ENCODE results near the gene ATP11B.
"Not testable (repeated sequence)": the region's sequence is repeated elsewhere in the genome, so short reads cannot be mapped to it uniquely, and the experiment has no call there.

The ATP11B gene

DNA sequence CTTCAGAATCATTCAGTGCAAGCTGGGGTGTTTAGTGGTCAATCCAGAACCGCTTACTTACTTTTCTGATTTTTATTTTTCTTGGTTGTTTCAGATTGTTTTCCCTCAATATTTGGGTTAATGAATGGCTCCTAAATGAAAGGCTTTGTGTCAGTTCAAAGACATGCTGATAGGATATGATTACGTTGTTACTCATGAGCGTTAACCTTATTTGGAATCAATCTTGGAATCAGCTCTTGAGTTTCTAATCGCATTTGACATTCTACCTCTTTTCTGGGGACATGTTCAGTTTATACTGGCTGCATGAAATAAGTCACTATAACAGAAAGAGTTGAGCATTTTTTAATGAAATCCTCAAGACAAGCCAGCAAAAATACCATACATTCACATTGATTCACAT, 50.2 kb downstream of the ATP11B start:
- no peak for DNase-seq

DNA sequence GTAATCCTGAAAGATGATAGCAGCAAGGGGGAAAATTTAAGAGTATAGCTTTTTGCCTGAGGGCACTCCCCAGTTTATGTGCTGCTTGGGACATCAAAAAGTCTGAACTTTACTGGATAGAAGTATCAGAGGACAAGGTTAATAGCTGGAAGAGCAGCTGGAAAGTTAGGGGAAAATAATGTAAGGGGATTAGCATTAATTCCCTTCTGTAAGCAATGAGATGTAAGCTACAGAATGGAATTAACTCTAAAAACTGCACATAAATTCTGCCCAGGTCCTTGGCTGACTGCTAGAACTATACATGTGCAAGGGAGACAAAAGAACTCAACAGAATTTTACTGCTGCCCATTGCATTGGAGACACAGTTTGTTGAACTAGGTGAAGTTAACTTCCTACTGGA, 55.6 kb downstream of the ATP11B start:
- no peak for DNase-seq

DNA sequence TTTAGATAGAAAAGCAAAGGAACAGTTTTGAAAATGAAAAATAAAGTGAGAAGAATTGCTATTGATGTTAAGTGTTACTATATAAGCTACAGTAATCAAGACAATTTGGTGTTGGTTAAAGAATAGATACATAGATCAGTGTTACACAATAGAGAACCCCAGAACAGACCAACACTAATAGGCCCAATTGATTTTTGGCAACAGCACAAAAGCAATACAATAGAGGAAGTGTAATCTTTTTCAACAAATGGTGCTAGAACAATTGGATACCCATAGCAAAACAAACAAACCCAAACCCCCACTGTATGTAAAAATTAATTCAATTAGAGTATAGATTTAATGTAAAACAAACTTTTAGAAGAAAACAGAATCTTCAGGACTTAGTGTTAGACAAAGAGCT, 61.8 kb downstream of the ATP11B start:
- no peak for DNase-seq

DNA sequence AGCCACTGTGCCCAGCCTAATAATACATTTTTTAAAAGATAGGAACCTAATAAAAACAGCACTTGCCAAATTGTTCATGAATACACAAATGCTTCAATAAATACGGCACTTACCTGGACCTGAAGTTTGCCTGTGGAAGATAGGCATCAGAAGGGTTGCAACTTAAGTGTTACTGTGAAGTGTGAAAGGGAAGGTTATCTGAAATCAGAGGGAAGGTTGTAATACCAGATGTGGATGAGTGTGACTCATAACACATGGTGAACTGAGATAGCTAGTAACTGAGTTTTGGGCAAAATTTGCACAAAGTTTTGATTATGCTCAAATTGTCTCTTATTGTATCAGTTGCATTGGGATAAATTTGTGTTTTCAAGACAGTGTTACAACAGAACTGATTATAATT, 68.0 kb downstream of the ATP11B start:
- DNase-seq: no peak

DNA sequence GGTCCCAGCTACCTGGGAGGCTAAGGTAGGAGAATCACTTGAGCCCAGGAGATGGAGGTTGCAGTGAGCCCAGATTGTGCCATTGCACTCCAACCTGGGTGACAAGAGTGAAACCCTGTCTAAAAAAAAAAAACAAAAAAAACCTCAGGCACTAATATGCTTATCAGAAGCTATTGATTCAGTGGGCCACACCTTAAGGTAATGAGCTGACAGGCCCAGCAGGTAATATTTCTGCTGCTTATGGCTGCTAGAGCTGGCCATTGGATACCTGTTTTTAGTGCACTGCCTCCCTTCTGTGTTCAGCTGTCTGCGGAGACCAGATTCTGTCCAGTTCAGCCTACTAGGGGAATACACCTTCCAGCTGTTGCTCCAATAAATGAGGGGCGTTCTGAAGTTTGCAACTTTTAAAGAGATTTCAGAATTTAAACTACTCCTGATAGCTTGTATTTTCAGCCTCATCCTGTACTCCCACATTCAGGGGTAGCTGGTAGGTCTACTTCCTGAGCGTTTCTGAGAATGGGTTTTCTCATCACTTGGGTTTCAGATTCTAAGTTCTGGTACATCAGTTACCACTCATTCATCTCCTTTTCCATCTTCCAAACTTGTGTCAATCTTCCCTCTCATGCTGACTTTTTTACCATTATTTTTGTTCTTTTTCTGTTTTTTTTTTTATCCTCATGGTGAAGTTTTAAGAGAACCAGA, 69.0 kb downstream of the ATP11B start:
- no peak for DNase-seq

DNA sequence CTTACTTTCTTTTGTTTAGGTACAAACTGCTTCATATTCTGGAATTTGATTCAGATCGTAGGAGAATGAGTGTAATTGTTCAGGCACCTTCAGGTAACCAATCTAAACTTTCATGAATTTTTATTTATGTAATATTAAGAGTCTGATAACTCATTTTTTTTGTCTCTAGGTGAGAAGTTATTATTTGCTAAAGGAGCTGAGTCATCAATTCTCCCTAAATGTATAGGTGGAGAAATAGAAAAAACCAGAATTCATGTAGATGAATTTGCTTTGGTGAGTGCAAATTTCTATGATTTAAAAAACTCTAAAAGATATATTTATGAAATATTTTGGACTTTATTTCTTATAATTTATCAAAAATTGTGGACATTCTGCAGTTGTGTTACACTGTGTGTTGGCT, 75.8 kb downstream of the ATP11B start:
- no peak for DNase-seq

DNA sequence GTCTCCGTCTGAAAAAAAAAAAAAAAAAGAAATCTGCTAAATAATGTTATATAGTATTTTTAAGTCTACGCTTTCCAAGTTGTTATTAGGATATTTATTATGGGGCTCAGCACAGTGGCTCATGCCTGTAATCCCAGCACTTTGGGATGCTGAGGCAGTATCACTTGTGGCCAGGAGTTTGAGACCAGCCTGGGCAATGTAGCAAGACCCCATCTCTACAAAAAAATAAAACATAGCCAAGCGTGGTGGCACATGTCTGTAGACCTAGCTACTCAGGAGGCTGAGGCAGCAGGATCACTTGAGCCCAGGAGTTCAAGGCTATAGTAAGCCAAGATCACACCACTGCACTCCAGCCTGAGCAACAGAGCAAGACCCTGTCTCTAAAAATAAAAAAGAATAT, 77.6 kb downstream of the ATP11B start:
- not testable (repeated sequence) for DNase-seq

DNA sequence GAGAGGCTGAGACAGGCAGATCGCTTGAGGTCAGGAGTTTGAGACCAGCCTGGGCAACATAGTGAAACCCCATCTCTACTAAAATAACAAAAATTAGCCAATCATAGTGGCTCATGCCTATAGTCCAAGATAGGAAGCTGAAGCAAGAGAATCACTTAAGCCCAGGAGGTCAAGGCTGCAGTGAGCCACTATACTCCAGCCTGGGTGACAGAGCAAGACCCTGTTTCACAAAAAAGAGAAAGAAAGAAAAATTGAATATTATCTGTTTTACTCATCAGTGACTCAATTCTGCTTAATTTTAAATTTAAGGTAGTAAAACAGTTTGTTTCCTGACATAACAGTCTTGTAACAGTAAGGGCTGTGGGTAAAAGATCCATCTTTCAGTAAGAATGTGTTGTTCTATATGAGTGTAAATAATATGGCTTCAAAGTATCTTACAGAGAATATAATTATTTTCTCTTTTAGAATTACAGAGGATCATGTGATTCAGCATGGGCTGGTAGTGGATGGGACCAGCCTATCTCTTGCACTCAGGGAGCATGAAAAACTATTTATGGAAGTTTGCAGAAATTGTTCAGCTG, 85.8 kb downstream of the ATP11B start:
- DNase-seq: no peak

DNA sequence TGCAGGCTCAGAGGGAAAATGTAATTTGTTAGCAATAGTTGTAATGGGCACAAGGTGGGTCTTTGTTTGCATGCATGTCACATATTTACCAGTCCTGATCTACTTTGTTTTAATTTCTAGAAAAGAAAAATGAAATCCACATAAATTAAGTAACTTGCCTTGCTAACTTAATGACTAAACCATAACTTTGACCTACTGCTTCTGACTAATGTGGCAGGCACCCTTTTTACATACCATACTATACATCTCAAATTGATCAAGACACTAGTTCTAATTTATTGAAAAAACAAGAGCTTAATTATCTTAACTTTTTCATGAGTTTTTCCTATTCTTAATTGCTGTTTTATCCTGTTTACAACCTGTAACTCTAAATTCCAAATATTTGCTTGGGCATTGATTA, 93.2 kb downstream of the ATP11B start:
- no peak for DNase-seq

DNA sequence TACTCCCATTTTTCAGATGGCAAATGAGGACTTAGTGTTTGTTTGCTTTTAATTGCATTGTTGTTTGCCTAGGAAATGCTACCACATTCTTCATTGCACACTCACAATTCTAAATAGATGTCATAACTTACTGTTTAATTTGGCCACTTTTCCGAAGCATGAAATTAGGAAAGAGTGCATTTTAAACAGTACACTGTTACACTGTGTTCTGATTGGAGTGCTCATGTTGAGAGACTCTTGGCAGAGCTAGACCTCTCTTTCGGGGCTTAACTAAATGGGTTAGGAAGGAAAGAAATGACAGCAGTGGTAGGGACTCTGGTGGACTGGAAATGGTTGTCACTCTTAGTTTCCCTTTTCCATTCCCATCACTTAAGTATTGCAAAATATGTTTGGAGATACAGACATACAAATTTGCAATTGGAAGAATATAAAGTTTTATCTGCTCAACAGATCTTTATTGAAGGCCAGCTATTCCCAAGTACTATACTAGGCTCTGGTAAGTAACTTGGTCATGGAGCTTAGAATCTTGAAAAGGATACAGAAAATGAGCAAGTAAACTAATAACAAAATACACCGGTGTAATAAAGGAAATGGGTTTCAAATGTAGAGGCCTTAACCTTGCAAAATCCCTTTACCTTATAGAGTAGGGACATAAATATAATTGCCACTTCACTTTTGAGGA, 96.8 kb downstream of the ATP11B start:
- no peak for DNase-seq

DNA sequence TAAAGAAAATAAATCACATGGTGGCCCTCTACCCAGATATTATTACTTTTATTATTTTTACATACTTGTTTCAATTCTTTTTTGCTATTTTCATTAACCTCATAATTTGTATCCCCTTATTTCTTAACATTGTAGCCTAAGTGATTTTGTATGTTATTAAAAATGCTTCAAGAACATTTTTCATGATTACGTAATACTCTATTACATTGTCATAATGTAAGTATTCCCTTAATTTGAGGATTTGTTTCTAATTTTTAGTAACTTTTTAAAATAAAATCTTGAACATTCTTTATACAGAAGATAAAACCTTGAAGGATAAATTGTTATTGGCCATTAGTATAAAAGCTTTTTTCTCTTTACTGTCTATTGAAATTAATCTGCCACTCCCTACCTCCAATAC, 98.1 kb downstream of the ATP11B start:
- DNase-seq: no peak

DNA sequence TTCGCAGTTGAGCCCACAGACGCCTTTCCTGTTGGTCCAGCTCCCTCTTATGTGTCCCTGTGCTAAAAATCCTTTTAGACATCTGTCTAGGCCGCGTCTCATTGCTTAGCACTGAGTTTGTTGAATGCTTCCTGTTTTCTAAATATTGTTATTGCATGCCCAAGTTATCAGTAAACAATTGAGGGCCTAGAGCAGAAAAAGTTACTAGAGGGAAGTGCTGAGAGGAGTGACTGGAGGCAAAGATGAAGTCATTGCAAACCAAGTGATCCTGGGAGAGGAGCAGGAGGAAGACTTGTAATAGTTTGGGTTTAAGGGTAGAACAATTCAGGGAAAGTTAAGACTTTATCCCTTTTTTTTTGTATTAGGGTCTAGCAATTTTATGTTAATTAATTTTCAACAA, 98.9 kb downstream of the ATP11B start:
- DNase-seq: no peak

DNA sequence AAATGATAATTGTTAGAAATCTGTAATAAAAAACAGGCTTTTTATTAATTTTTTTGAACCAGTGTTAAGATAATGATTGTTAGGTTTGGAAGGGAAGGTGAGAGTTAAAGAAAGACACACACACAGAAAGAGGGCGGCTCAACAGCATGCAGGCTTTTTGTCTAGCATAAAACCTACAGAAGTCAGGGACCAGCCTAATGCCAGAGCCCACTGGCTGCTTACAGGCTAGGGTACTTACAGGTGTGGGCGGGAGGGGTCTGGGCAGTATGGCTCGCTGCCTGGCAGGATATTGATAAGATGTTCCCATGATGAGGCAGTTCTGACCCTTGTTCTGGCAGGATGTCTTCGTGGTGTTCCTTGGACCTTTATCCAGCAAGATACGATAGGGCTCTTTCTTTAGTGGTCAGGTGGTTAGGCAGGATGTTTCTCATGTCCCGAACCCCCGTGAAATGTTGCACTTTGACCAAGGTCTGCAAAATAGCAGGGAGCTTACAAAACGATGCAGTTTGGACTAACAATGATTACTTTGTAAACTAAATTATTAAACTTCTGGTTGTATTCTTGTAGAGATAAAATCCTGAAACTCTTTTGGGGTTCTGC, 102.3 kb downstream of the ATP11B start:
- DNase-seq: no peak

DNA sequence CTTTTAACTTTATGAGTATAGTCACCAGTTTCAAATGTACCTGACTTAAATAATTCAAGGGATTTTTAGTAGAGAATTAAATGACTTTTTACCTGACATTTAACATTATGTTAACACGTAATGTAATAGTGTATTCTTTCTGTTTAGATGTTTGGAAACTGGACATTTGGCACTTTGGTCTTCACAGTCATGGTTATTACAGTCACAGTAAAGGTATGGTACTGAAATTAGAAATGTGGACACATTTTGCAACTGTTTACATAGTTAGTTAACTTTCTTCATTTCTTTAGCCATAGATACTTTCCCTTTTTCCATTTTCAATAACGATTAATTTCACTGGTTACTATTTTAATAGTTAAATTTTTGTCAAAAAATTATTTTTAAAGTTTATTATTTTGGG, 103.2 kb downstream of the ATP11B start:
- no peak for DNase-seq

DNA sequence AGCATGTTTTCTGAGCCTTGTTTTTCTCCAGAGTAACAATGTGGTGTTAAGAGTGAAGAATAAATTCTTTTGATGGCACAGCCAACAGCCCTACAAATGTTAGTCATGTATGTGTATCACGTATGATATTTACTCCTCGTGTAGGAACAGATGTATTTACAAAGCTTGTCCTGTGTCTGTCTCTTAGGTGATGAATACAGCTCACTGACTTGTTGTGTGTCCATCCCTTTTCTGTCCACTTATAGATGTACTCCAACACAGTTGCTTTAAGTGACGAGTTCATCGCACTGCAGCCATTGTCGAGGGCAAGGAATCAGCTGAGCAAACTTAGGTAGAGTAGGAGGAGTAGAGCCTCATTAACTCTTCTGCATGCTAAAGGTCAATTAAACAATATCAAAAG, 108.9 kb downstream of the ATP11B start:
- no peak for DNase-seq

DNA sequence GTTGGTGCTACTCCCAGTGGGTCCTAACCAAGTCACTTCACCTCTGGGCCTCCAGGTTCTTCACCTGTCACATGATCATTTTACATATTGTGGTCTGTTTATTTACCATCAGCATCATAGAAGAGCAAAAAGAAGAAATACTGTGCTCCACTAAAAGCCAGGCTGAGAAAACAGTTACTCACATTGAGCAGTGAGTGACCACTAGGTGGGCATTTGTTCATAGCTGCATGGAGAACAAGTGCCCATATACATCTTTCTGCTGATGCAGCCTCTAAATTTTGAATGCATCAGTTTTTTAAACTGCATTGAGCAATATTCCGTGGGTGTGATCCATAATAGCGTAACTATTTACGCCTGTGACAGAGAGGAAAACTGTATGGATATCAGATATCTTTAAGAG, 110.9 kb downstream of the ATP11B start:
- no peak for DNase-seq

DNA sequence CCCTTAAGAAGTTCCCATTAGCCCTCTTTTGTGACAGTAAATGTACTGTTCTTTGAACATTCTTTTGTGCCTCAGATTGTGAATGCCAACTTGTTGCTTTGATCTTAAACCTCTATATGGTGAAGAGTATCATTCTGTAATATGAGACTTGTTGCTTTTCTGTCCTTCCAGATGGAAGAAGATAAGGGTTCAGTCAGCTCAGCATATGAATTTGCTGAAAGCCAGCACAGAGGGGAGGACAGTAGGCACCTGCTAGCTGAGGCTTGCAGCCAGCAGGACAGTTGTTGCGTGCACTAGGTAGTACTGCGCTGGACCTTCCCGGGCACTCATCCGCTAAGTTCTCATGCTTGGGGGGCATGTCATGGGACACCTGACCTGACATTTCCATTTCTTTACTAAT, 112.3 kb downstream of the ATP11B start:
- no peak for DNase-seq

DNA sequence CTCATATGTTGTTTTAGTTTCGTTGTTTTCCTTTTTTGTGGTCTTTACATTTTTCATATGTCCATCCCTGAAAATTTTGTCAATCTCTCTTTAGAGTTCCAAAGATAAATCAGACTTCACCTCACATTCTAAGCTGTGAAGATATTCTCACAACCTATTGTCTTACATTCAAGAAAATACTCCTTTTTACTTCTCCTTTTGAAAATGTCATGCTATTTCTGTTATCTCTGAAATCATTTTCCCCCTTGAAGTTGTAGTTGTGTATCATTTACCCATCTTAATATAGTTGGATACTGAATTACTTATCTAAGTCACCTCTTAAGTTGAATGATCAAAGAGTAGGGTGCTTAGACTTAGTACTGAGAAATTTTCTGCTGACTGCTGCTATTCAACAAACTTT, 112.7 kb downstream of the ATP11B start:
- DNase-seq: no peak

DNA sequence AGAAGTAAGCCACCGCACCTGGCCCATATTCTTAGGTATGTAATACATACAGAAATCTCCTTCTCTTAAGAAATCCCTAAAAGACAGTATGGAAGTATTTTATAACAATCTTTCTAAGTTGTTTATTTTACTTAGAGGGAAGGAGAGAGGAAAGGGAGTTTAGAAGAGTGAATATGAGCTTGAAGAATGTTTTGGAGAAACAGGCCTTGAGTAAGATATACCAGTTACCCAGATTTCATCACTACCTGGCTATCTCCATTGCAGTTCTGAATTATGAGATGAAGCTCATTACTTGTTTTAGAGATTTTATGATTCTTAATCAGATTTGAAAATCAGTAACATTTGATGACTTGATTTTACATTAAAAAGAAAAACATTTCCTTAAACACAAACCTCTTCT, 115.2 kb downstream of the ATP11B start:
- DNase-seq: no peak

DNA sequence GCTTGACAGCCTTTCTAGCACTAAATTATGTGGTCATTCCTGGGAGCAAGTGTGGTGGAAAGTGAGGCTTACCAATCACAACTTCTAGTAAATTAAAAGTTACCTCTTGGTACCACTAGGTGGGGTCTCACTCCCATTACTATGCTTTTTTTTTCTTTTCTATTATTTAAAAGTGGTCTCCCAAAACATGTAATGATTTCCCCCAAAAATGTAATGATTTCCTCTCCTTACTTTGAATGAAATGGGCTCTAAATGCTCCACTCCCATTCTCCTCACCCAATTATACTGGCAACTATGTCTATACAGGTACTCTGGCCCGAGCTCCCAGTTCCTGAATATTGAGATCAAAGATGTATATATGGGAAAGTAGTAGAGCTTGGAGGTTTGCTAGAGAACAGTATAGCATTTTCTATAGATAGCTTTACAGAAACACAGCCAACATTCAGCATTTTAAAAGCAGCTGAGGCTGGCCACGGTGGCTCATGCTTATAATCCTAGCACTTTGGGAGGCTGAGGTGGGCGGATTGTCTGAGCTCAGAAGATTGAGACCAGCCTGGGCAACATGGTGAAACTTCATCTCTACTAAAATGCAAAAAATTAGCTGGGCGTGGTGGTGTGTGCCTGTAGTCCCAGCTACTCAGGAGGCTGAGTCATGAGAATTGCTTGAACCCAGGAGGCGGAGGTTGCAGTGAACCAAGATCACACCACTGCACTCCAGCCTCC, 116.2 kb downstream of the ATP11B start:
- no peak for DNase-seq

DNA sequence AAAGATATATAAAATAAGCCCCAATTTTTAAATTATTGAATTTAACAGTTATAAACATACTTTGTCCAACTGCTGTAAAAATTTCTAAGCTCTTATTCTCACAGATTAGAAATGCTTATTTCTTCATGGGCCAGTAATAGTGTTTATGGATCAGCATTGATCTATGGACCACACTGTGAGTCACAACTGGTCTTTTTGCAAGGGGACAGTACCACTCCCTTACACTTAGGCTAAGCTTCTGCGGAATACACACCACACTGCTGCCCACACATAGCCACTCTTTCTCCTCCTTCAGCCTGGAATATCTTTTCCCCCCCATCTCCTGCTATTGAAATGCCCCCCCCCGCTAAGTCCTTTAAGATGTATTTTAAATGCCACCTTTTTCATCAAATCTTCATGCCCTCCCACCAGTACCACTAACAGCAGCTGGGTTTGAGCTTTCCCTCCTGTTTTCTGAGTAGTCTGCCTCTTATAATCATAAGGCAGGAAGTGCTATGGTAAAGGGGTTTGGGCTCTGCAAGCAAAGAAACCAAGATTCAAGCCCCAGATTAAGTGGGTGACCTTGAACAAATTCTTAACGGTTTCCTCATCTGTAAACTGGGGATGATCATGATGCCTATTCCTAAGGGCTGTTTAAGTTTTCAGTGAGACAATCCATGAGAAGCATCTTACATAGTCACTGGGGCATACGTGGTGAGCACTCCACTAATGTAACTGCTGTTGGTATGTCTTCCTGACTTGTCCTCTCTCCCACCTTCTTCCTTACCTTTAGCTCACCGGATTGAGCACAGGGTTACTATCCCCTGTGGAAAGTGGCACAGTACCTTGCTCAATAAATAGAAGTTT, 117.9 kb downstream of the ATP11B start:
- DNase-seq: no peak

DNA sequence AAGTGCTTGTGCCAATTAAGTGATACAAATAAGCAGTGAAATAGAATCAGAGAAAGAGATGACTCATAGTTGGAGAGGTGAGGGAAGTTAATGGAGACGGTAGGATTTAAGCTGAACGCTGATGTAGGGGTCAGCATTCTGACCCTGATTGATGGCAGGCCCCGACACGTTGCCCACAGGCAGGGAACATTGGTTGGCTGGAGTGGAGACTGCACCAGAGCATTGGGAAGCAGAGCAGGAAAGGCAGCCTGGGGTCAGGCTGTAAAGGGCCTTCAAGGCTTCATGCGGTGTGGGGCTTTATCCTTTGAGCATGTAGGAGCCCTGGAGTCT, 118.4 kb downstream of the ATP11B start:
- DNase-seq: no peak

DNA sequence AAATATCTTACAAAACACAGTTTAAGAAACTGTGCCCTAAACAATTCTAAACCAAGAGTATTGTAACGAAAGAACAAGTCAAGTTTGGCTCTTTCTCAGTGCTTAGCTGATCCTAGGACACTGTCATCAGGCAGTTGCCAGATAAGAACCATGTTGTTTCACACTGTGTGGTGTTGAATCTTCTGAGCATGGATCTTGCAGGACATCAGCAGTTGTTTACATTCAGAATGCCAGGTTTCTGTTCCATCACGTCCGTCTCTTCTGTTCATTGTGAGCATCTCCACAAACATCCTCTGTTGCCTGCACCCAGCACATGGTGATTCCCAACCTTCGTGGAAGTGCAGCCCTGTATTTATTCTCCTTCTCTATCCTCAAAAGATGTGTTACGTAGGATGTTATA, 119.2 kb downstream of the ATP11B start:
- no peak for DNase-seq

Data from NCI-H446 (cell line).